GM12892 (cell line): ENCODE measurements around the gene INPP4A.

Source experiments
- POLR2A ChIP-seq: IDR thresholded peaks from 2 replicates; pipeline ENCODE4 v1.6.1; 2011; ENCODE audit warnings: low read depth, low read length, control low read depth
- POLR2AphosphoS5 ChIP-seq: IDR thresholded peaks from 2 replicates; pipeline ENCODE4 v1.6.1; 2011; ENCODE audit warnings: low read depth, low read length, control low read depth
- TAF1 ChIP-seq: IDR thresholded peaks from 2 replicates; pipeline ENCODE4 v1.6.1; 2011; ENCODE audit warnings: low read depth, mild to moderate bottlenecking, control low read depth, low read length, borderline replicate concordance

DNA sequence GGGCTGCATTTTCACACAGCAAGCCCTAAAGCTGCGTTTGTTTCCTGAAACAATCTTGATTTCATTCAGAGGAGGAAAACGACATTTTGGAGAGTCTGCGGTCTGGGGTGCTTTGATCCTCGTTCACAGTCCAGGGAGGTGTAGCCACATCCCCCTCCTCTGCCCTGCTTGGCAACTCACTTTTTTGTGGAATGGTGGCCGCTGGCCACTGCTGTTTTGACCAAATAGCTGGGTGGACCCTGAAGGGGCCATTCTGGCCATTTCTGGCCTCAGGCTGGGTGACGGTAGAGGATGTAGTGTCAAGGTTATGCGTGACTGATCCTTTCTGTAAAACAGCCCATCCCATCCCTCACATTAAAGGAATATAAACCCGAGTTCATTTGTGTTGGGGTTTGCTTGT lies 62.2 kb downstream of the INPP4A start:
- TF ChIP-seq POLR2A (no peak), TAF1 (no peak), POLR2AphosphoS5 (no peak)
